GM23338 (cell line): ENCODE data around the gene SLC6A1. TPM values are rescaled to one million over a fixed set of nuclear protein-coding genes. Genes with fewer than 3 reads are reported as not detected.

ENCODE experiments used
- ATAC-seq: fragments of 200-7000 bp; cut with Tn5 transposase; 3 replicates; pipeline ENCODE4 v1.9.1; 2020
- DNase-seq: peaks from one replicate; pipeline ENCODE4 v3.0.0-alpha.2; 2015; ENCODE audit warnings: low spot score
- H2AFZ ChIP-seq: fragments of 200-600 bp; sonication (generic); 2 replicates; pipeline ENCODE4 v1.8.0; 2016; ENCODE audit warnings: antibody characterized with exemption, mild to moderate bottlenecking, moderate library complexity
- H3F3A ChIP-seq: fragments of 200-600 bp; sonication (generic); replicated peaks from 2 replicates; pipeline ENCODE4 v1.8.0; 2017; ENCODE audit warnings: antibody characterized with exemption, mixed run types, low read depth
- H3K27ac ChIP-seq: fragments of 200-600 bp; sonication (generic); 2 replicates; pipeline ENCODE4 v1.6.1; 2016; ENCODE audit warnings: low read depth
- H3K27me3 ChIP-seq: fragments of 200-600 bp; sonication (generic); 2 replicates; pipeline ENCODE4 v1.8.0; 2016; ENCODE audit warnings: mild to moderate bottlenecking, mixed run types, moderate library complexity; ENCODE audit not compliant: insufficient read depth
- H3K36me3 ChIP-seq: fragments of 200-600 bp; sonication (generic); 2 replicates; pipeline ENCODE4 v1.8.0; 2016; ENCODE audit warnings: mild to moderate bottlenecking; ENCODE audit not compliant: insufficient read depth
- H3K4me1 ChIP-seq: fragments of 200-600 bp; sonication (generic); 2 replicates; pipeline ENCODE4 v1.8.0; 2016; ENCODE audit warnings: mild to moderate bottlenecking, moderate library complexity; ENCODE audit not compliant: insufficient read depth
- H3K4me2 ChIP-seq: fragments of 200-600 bp; sonication (generic); 2 replicates; pipeline ENCODE4 v1.7.1; 2017; ENCODE audit warnings: mixed run types
- H3K4me3 ChIP-seq: fragments of 200-600 bp; sonication (generic); 2 replicates; pipeline ENCODE4 v1.6.1; 2016; ENCODE audit warnings: mixed run types
- H3K79me2 ChIP-seq: fragments of 200-600 bp; sonication (generic); replicated peaks from 2 replicates; pipeline ENCODE4 v1.8.0; 2017; ENCODE audit warnings: mild to moderate bottlenecking; ENCODE audit not compliant: insufficient read depth
- H3K9me2 ChIP-seq: fragments of 200-600 bp; sonication (generic); 2 replicates; pipeline ENCODE4 v1.8.0; 2017; ENCODE audit not compliant: insufficient read depth
- H4K20me1 ChIP-seq: fragments of 200-600 bp; sonication (generic); replicated peaks from 2 replicates; pipeline ENCODE4 v1.8.0; 2017; ENCODE audit warnings: mild to moderate bottlenecking; ENCODE audit not compliant: insufficient read depth
- H3K27ac Mint-ChIP-seq: 2 replicates; pipeline ENCODE4 v1.8.0; 2020; ENCODE audit warnings: inconsistent platforms, mild to moderate bottlenecking, moderate library complexity, mixed read lengths
- H3K27me3 Mint-ChIP-seq: 3 replicates; pipeline ENCODE4 v1.8.0; 2022; ENCODE audit warnings: low read depth, mild to moderate bottlenecking, moderate library complexity, mixed read lengths, inconsistent platforms; ENCODE audit not compliant: insufficient read depth, poor library complexity
- H3K36me3 Mint-ChIP-seq: 3 replicates; pipeline ENCODE4 v1.8.0; 2021; ENCODE audit warnings: low read depth, mild to moderate bottlenecking, inconsistent platforms, moderate library complexity, mixed read lengths
- H3K4me1 Mint-ChIP-seq: 3 replicates; pipeline ENCODE4 v1.8.0; 2020; ENCODE audit warnings: mild to moderate bottlenecking, inconsistent platforms, mixed read lengths
- H3K4me3 Mint-ChIP-seq: 3 replicates; pipeline ENCODE4 v1.8.0; 2021; ENCODE audit warnings: moderate library complexity, mild to moderate bottlenecking, inconsistent platforms, mixed read lengths
- H3K9me3 Mint-ChIP-seq: 3 replicates; pipeline ENCODE4 v1.8.0; 2020; ENCODE audit warnings: moderate library complexity, mild to moderate bottlenecking, inconsistent platforms, mixed read lengths
- CREB1 ChIP-seq: fragments of 250-450 bp; sonication (Bioruptor Pico); IDR thresholded peaks from 2 replicates; pipeline ENCODE4 v1.5.0; 2020; ENCODE audit warnings: low read depth, mild to moderate bottlenecking, moderate library complexity
- EZH2 ChIP-seq: fragments of 200-600 bp; sonication (generic); IDR thresholded peaks from one replicate; pipeline ENCODE4 v1.8.0; 2017; ENCODE audit warnings: antibody characterized with exemption, mild to moderate bottlenecking, low read depth; ENCODE audit not compliant: unreplicated experiment
- JUNB ChIP-seq: IDR thresholded peaks from one replicate; pipeline ENCODE4 v1.6.1; 2016; ENCODE audit warnings: antibody characterized with exemption; ENCODE audit not compliant: unreplicated experiment
- NANOG ChIP-seq: IDR thresholded peaks from 2 replicates; pipeline ENCODE4 v1.6.1; 2016; ENCODE audit warnings: antibody characterized with exemption, borderline replicate concordance
- POLR2AphosphoS5 ChIP-seq: IDR thresholded peaks from 2 replicates; pipeline ENCODE4 v1.6.1; 2016; ENCODE audit warnings: antibody characterized with exemption, low read depth
- STAT1 ChIP-seq: IDR thresholded peaks from one replicate; pipeline ENCODE4 v1.6.1; 2016; ENCODE audit warnings: antibody characterized with exemption; ENCODE audit not compliant: unreplicated experiment
- ZNF114 ChIP-seq: fragments of 250-450 bp; sonication (Bioruptor Pico); IDR thresholded peaks from 2 replicates; pipeline ENCODE4 v1.5.0; 2020; ENCODE audit warnings: mild to moderate bottlenecking, moderate library complexity
- ZNF331 ChIP-seq: fragments of 250-450 bp; sonication (Bioruptor Pico); IDR thresholded peaks from 2 replicates; pipeline ENCODE4 v1.5.0; 2020; ENCODE audit warnings: low read depth, mild to moderate bottlenecking, moderate library complexity
- long read RNA-seq: library from polyadenylated mRNA; unstranded; transcript quantifications from one replicate; pipeline ENCODE4 v2.0.0, GENCODE V29; 2020; ENCODE audit not compliant: unreplicated experiment
- polyA plus RNA-seq: library from polyadenylated mRNA; unstranded; fragments of >200 nt; fragmentation: Nextera tagmentation; extraction: Ambion mirVana; gene quantifications from 2 replicates; pipeline ENCODE4 v1.2.1, GENCODE V29; 2016
- total RNA-seq: library from RNA; depleted of rRNA; stranded (reverse); fragments of >200 nt; shearing (Covaris generic); gene quantifications from 2 replicates; pipeline ENCODE4 v1.2.3, GENCODE V29; 2014; rRNA removed
- TF ChIP-seq, protein P1 (sequence below): IDR thresholded peaks from 2 replicates; pipeline ENCODE4 v1.6.1; 2016; ENCODE audit warnings: antibody characterized with exemption
- TF ChIP-seq, protein P2 (sequence below): IDR thresholded peaks from one replicate; pipeline ENCODE4 v1.6.1; 2018; ENCODE audit warnings: antibody characterized with exemption; ENCODE audit not compliant: unreplicated experiment
- TF ChIP-seq, protein P3 (sequence below), 2 experiments: fragments of 200-600 bp in 1 of 2; sonication (generic) in 1 of 2; conservative IDR thresholded peaks; 2 replicates each; pipeline versions ENCODE4 v1.5.1 to v1.6.1; 2016 to 2017; ENCODE audit warnings: antibody characterized with exemption in 2 of 2, low read depth in 2 of 2, mild to moderate bottlenecking in 2 of 2, moderate library complexity in 1 of 2
- TF ChIP-seq, protein P4 (sequence below): fragments of 250-450 bp; sonication (Bioruptor Pico); IDR thresholded peaks from 2 replicates; pipeline ENCODE4 v1.5.0; 2020; ENCODE audit warnings: mild to moderate bottlenecking, moderate library complexity

SLC6A1 gene
- total RNA-seq (0.16 and 0.28 TPM in 2 replicates), polyA plus RNA-seq (0.16 and 0.23 TPM in 2 replicates)
- long read RNA-seq, partial matches to known transcripts = 0 of 1 reads
- long read RNA-seq, other reads (novel, unspliced or antisense) = 0 of 1 reads

DNA sequence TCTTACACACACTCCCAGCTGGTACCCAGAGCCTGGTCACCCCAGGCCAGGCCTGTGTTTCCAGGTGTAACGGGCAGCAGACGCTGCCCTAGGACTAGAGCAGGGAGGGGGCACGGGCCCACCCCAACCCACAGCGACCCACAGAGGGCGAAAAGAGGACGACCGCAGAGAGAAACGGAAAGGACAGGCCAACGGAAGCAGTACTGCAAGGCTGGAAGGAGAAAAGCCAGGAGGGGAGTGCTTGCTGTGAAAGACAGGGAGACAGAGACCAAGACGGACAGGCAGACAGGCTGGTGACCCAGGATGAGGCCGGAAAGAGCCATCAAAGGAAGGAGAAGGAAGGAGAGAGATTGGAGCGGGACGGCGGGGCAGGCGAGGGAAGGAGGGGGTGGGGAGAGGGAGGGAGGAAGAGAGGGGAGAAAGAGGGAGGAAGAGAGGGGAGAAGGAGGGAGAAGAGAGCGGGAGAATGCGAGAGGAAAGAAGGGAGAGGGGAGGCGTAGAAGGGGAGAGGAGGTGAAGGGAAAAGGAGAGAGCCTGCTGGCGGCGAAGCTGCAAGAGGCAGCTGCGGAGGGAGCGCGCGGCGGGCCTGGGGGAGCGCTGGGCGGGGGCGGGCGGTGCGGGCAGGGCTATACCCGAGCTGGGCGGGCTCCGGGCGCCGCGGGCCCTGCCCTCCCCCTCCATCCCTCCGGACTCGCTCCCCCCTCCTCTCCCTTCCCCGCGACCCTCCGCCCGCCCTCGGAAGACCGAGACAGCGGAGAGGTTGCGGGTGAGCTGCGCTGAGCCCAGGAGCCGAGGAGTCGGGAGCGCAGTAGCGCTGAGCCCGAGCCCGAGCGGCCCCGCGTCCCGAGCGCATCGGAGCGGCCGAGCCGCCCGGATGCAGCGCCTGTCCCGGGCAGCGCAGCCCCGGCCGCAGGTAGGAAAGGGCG, at the start of gene SLC6A1:
Gene SLC6A1, plus strand, starts transcription at position 732 of the 926 bp plus-strand sequence. CDS start 24,464 bp downstream, outside the sequence.
- no peak within 1 kb of the TSS for H3K27ac Mint-ChIP-seq
- Histone ChIP-seq H4K20me1 (no peaks in the 10 kb centered on the region; the same call in 1 of the 2 replicates), H3F3A (no peaks in the 10 kb centered on the region), H3K79me2 (no peaks in the 10 kb centered on the region), H3K36me3 (no peaks in the 10 kb centered on the region), H3K27ac (no peak within 1 kb of the TSS), H3K4me3 (peak within 1 kb of the TSS; percentile 70), H3K4me2 (peak within 1 kb of the TSS; percentile 84), H3K27me3 (peaks cover 58% of the 10 kb centered on the region), H2AFZ (peak within 1 kb of the TSS; percentile 90), H3K9me2 (no peaks in the 10 kb centered on the region), H3K4me1 (peaks cover 7% of the 10 kb centered on the region; the same call in 1 of the 2 replicates)
- no peaks in the 10 kb centered on the region; the same call in 2 of the 3 replicates for H3K36me3 Mint-ChIP-seq
- ATAC-seq = peak; percentile 75
- H3K9me3 Mint-ChIP-seq = no peaks in the 10 kb centered on the region; the same call in 2 of the 3 replicates
- H3K4me1 Mint-ChIP-seq = peaks cover 18% of the 10 kb centered on the region
- H3K27me3 Mint-ChIP-seq = peaks cover 52% of the 10 kb centered on the region
- peak within 1 kb of the TSS; percentile 85 for H3K4me3 Mint-ChIP-seq
- DNase-seq = peak; percentile 83
- no peak for TF ChIP-seq STAT1
- no peak for TF ChIP-seq ZNF114
- TF ChIP-seq JUNB = no peak
- TF ChIP-seq ZNF331 (CRISPR knock-in tag) = no peak
- TF ChIP-seq, protein P1, sequence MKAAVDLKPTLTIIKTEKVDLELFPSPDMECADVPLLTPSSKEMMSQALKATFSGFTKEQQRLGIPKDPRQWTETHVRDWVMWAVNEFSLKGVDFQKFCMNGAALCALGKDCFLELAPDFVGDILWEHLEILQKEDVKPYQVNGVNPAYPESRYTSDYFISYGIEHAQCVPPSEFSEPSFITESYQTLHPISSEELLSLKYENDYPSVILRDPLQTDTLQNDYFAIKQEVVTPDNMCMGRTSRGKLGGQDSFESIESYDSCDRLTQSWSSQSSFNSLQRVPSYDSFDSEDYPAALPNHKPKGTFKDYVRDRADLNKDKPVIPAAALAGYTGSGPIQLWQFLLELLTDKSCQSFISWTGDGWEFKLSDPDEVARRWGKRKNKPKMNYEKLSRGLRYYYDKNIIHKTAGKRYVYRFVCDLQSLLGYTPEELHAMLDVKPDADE = no peak
- no peak for TF ChIP-seq POLR2AphosphoS5
- TF ChIP-seq, protein P2, sequence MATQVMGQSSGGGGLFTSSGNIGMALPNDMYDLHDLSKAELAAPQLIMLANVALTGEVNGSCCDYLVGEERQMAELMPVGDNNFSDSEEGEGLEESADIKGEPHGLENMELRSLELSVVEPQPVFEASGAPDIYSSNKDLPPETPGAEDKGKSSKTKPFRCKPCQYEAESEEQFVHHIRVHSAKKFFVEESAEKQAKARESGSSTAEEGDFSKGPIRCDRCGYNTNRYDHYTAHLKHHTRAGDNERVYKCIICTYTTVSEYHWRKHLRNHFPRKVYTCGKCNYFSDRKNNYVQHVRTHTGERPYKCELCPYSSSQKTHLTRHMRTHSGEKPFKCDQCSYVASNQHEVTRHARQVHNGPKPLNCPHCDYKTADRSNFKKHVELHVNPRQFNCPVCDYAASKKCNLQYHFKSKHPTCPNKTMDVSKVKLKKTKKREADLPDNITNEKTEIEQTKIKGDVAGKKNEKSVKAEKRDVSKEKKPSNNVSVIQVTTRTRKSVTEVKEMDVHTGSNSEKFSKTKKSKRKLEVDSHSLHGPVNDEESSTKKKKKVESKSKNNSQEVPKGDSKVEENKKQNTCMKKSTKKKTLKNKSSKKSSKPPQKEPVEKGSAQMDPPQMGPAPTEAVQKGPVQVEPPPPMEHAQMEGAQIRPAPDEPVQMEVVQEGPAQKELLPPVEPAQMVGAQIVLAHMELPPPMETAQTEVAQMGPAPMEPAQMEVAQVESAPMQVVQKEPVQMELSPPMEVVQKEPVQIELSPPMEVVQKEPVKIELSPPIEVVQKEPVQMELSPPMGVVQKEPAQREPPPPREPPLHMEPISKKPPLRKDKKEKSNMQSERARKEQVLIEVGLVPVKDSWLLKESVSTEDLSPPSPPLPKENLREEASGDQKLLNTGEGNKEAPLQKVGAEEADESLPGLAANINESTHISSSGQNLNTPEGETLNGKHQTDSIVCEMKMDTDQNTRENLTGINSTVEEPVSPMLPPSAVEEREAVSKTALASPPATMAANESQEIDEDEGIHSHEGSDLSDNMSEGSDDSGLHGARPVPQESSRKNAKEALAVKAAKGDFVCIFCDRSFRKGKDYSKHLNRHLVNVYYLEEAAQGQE = no peak
- TF ChIP-seq CREB1 (CRISPR knock-in tag) = 0 out of 2 replicates have a peak, but pooled peaks have one; percentile 9
- TF ChIP-seq, protein P3, sequence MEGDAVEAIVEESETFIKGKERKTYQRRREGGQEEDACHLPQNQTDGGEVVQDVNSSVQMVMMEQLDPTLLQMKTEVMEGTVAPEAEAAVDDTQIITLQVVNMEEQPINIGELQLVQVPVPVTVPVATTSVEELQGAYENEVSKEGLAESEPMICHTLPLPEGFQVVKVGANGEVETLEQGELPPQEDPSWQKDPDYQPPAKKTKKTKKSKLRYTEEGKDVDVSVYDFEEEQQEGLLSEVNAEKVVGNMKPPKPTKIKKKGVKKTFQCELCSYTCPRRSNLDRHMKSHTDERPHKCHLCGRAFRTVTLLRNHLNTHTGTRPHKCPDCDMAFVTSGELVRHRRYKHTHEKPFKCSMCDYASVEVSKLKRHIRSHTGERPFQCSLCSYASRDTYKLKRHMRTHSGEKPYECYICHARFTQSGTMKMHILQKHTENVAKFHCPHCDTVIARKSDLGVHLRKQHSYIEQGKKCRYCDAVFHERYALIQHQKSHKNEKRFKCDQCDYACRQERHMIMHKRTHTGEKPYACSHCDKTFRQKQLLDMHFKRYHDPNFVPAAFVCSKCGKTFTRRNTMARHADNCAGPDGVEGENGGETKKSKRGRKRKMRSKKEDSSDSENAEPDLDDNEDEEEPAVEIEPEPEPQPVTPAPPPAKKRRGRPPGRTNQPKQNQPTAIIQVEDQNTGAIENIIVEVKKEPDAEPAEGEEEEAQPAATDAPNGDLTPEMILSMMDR (conservative IDR thresholded peaks at IDR 0.05; ENCODE audit: low read depth in 2 of 2) = peak; percentile 54 to 59
- no peak for TF ChIP-seq EZH2
- TF ChIP-seq, protein P4, sequence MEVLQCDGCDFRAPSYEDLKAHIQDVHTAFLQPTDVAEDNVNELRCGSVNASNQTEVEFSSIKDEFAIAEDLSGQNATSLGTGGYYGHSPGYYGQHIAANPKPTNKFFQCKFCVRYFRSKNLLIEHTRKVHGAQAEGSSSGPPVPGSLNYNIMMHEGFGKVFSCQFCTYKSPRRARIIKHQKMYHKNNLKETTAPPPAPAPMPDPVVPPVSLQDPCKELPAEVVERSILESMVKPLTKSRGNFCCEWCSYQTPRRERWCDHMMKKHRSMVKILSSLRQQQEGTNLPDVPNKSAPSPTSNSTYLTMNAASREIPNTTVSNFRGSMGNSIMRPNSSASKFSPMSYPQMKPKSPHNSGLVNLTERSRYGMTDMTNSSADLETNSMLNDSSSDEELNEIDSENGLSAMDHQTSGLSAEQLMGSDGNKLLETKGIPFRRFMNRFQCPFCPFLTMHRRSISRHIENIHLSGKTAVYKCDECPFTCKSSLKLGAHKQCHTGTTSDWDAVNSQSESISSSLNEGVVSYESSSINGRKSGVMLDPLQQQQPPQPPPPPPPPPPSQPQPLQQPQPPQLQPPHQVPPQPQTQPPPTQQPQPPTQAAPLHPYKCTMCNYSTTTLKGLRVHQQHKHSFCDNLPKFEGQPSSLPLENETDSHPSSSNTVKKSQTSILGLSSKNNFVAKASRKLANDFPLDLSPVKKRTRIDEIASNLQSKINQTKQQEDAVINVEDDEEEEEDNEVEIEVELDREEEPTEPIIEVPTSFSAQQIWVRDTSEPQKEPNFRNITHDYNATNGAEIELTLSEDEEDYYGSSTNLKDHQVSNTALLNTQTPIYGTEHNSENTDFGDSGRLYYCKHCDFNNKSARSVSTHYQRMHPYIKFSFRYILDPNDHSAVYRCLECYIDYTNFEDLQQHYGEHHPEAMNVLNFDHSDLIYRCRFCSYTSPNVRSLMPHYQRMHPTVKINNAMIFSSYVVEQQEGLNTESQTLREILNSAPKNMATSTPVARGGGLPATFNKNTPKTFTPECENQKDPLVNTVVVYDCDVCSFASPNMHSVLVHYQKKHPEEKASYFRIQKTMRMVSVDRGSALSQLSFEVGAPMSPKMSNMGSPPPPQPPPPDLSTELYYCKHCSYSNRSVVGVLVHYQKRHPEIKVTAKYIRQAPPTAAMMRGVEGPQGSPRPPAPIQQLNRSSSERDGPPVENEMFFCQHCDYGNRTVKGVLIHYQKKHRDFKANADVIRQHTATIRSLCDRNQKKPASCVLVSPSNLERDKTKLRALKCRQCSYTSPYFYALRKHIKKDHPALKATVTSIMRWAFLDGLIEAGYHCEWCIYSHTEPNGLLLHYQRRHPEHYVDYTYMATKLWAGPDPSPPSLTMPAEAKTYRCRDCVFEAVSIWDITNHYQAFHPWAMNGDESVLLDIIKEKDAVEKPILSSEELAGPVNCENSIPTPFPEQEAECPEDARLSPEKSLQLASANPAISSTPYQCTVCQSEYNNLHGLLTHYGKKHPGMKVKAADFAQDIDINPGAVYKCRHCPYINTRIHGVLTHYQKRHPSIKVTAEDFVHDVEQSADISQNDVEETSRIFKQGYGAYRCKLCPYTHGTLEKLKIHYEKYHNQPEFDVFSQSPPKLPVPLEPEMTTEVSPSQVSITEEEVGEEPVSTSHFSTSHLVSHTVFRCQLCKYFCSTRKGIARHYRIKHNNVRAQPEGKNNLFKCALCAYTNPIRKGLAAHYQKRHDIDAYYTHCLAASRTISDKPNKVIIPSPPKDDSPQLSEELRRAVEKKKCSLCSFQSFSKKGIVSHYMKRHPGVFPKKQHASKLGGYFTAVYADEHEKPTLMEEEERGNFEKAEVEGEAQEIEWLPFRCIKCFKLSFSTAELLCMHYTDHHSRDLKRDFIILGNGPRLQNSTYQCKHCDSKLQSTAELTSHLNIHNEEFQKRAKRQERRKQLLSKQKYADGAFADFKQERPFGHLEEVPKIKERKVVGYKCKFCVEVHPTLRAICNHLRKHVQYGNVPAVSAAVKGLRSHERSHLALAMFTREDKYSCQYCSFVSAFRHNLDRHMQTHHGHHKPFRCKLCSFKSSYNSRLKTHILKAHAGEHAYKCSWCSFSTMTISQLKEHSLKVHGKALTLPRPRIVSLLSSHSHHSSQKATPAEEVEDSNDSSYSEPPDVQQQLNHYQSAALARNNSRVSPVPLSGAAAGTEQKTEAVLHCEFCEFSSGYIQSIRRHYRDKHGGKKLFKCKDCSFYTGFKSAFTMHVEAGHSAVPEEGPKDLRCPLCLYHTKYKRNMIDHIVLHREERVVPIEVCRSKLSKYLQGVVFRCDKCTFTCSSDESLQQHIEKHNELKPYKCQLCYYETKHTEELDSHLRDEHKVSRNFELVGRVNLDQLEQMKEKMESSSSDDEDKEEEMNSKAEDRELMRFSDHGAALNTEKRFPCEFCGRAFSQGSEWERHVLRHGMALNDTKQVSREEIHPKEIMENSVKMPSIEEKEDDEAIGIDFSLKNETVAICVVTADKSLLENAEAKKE (CRISPR knock-in tag) = no peak
- no peak for TF ChIP-seq NANOG
